Endothelial cell (in vitro differentiated cells): ENCODE measurements around the gene A3GALT2. TPM values are rescaled to one million over a fixed set of nuclear protein-coding genes. Genes with fewer than 3 reads are reported as not detected.
A peak's percentile ranks its signal among the peaks of the same experiment; 100 is the strongest.

Experiments used
- DNase-seq: peaks from one replicate; pipeline ENCODE4 v3.0.0; 2021; ENCODE audit warnings: low spot score
- H3K27ac Mint-ChIP-seq: one replicate; pipeline ENCODE4 v1.8.0; 2021; ENCODE audit warnings: mixed read lengths, inconsistent platforms; ENCODE audit not compliant: unreplicated experiment
- H3K27me3 Mint-ChIP-seq: one replicate; pipeline ENCODE4 v1.8.0; 2021; ENCODE audit warnings: mild to moderate bottlenecking, moderate library complexity, mixed read lengths, inconsistent platforms; ENCODE audit not compliant: unreplicated experiment
- H3K36me3 Mint-ChIP-seq: one replicate; pipeline ENCODE4 v1.8.0; 2021; ENCODE audit warnings: mild to moderate bottlenecking, low read depth, mixed read lengths, inconsistent platforms; ENCODE audit not compliant: unreplicated experiment
- H3K4me1 Mint-ChIP-seq: one replicate; pipeline ENCODE4 v1.8.0; 2021; ENCODE audit warnings: mild to moderate bottlenecking, mixed read lengths, inconsistent platforms; ENCODE audit not compliant: unreplicated experiment
- H3K4me3 Mint-ChIP-seq: one replicate; pipeline ENCODE4 v1.8.0; 2021; ENCODE audit warnings: mild to moderate bottlenecking, mixed read lengths, inconsistent platforms; ENCODE audit not compliant: unreplicated experiment
- H3K9me3 Mint-ChIP-seq: one replicate; pipeline ENCODE4 v1.8.0; 2021; ENCODE audit warnings: mixed read lengths, inconsistent platforms; ENCODE audit not compliant: unreplicated experiment
- total RNA-seq: library from RNA; stranded (reverse); fragmentation: NEBNext Ultra II Directional; extraction: Animal tissue kit (Norgen Biotek cat#: 25700); gene quantifications from one replicate; pipeline ENCODE4 v1.2.1, GENCODE V29; 2021; ENCODE audit not compliant: unreplicated experiment
- TF ChIP-seq, protein P1 (sequence below): fragments of 200-600 bp; sonication (generic); IDR thresholded peaks from one replicate; pipeline ENCODE4 v1.5.0; 2021; ENCODE audit warnings: antibody characterized with exemption; ENCODE audit not compliant: unreplicated experiment

A3GALT2 gene
- total RNA-seq, 1 donor from 2014 or later: not detected

DNA sequence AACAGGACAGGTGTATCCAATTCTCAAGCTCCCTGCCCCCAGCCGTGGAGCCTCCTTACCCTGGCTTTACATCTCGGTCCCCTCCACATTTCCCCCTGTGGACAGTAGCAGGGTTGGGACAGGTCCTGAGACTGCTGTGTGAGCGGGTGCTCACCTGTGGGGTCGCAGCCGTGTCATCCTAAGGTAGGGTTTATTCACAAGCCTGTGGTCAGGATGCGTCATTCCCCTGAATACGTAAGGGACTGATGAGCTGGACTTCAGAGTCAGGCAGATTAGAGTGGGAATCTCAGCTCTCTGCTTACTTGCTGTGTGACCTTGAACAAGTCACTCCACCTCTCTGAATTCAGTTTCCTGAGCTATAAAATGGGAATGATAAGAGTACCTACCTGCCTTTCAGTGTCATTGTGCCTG lies 46.9 kb downstream of the A3GALT2 start:
- H3K36me3 Mint-ChIP-seq: peaks cover 20% of the 10 kb centered on the region
- no peaks in the 10 kb centered on the region for H3K9me3 Mint-ChIP-seq
- no peak overlapping the region for H3K4me3 Mint-ChIP-seq
- no peak overlapping the region for H3K27ac Mint-ChIP-seq
- TF ChIP-seq, protein P1, sequence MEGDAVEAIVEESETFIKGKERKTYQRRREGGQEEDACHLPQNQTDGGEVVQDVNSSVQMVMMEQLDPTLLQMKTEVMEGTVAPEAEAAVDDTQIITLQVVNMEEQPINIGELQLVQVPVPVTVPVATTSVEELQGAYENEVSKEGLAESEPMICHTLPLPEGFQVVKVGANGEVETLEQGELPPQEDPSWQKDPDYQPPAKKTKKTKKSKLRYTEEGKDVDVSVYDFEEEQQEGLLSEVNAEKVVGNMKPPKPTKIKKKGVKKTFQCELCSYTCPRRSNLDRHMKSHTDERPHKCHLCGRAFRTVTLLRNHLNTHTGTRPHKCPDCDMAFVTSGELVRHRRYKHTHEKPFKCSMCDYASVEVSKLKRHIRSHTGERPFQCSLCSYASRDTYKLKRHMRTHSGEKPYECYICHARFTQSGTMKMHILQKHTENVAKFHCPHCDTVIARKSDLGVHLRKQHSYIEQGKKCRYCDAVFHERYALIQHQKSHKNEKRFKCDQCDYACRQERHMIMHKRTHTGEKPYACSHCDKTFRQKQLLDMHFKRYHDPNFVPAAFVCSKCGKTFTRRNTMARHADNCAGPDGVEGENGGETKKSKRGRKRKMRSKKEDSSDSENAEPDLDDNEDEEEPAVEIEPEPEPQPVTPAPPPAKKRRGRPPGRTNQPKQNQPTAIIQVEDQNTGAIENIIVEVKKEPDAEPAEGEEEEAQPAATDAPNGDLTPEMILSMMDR: no peak
- peaks cover 27% of the 10 kb centered on the region for H3K4me1 Mint-ChIP-seq
- peaks cover 6% of the 10 kb centered on the region for H3K27me3 Mint-ChIP-seq
- DNase-seq: no peak

DNA sequence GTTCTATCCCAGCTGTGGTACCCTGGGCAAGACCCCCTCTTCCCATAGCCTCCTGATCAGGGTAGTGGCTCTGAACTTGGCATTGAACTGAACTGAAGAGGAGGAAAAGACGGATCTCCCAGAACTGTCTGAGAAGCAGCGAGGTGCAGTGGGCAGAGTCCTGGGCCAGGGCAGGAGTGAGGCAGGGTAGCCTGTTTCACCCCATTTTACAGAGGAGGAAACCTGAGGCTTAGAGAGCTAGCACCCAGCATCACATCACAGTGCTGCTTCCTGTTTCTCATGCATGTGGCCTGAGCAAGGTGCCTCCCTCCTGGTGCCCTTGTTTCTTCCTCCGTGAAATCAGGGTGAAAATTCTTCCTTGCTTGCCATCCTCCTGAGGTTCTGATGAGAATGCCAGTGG lies 47.5 kb downstream of the A3GALT2 start:
- no peak for DNase-seq
- H3K36me3 Mint-ChIP-seq: peaks cover 20% of the 10 kb centered on the region
- H3K4me3 Mint-ChIP-seq: no peak overlapping the region
- H3K4me1 Mint-ChIP-seq: peaks cover 31% of the 10 kb centered on the region
- no peaks in the 10 kb centered on the region for H3K9me3 Mint-ChIP-seq
- H3K27me3 Mint-ChIP-seq: peaks cover 6% of the 10 kb centered on the region
- H3K27ac Mint-ChIP-seq: no peak overlapping the region
- TF ChIP-seq, protein P1: no peak

DNA sequence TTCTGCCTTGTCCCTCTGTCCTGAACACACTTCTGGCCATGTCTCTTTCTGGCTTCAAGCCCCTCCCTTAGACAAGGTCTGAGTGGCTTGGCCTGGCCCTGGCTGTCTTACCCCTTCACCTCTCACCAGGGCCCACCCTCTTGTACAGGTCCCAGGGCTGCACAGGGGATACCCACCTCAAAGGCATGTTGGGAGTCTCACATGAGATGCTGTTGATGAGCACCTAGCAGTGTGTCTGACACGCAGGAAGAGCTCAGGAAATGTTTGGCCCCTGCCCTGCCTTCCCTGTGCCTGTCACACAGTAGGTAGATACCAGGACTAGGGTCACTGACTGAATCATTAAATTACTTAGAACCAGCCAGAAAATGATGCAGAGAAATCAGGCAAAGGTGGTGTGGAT lies 48.0 kb downstream of the A3GALT2 start:
- peak overlapping the region; percentile 52 for H3K4me3 Mint-ChIP-seq
- TF ChIP-seq, protein P1: no peak
- peaks cover 6% of the 10 kb centered on the region for H3K27me3 Mint-ChIP-seq
- DNase-seq: no peak
- H3K36me3 Mint-ChIP-seq: peaks cover 20% of the 10 kb centered on the region
- peak overlapping the region; percentile 17 for H3K27ac Mint-ChIP-seq
- H3K9me3 Mint-ChIP-seq: no peaks in the 10 kb centered on the region
- H3K4me1 Mint-ChIP-seq: peaks cover 35% of the 10 kb centered on the region

DNA sequence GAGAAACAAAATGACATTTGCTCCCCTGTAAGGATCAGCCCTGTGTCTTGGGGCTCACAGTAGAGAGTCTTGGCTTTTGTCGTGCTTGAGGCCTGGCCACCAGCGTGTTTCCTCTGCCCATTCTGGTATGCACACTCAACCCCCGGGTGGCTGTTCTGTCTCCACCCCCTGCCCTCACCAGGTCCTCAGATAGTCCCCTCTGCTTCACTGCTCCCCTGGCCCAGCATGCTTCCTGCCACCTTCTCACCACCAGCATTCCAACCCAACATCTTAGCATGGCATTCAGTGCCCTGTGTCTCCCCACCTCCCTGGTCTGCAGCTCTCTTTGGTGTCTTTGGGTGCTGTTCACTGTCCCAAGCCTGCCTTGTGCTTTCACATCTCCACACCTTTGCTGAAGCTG lies 48.4 kb downstream of the A3GALT2 start:
- TF ChIP-seq, protein P1: no peak
- Mint-ChIP-seq H3K4me1 (peaks cover 40% of the 10 kb centered on the region), H3K27ac (peak overlapping the region; percentile 17)

DNA sequence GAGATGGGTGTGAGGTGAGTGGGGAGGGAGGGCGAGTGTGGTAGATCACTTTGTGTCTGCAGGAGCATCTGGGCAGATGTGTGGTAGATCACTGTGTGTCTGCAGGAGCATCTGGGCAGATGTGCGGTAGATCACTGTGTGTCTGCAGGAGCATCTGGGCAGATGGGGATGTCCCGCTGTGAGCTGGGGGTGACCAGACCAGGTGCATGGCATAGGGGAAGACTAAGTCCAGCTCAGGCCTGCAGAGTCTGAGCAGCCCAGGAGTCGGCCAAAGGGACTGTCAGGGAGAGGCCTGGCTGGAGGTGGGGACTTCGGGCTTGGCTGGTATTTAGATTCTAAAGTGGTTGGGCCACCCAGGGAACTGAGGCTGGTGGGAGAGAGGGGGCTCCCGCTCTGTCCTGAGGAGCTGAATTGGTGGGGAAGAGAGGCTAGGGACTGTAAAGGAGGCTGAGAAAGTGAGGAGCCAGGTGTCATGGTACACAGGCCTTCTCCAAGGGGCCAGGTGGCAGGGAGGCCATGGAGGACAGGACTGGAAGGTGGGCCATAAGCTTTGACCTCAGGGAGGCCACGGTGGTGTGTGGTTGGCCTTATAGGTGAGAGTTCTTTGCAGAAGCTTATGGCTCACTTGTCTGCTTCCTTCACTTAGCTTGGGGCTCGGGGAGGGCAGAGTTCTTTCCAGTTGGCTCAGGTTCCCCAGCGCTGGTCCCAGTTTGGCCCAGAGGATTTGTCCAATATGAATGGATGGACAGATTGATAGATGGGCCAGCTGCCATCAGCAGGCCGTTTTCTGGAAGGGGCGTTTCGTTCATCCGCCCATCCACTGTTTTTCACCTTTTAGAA lies 49.0 kb downstream of the A3GALT2 start:
- Mint-ChIP-seq H3K27me3 (peaks cover 6% of the 10 kb centered on the region), H3K27ac (no peak overlapping the region), H3K4me1 (peaks cover 41% of the 10 kb centered on the region)

More for the DNA sequence above, 48.4 kb downstream of the A3GALT2 start:
- H3K36me3 Mint-ChIP-seq: peaks cover 20% of the 10 kb centered on the region
- DNase-seq: no peak
- no peaks in the 10 kb centered on the region for H3K9me3 Mint-ChIP-seq
- H3K27me3 Mint-ChIP-seq: peaks cover 6% of the 10 kb centered on the region
- peak overlapping the region; percentile 52 for H3K4me3 Mint-ChIP-seq

More for the DNA sequence above, 49.0 kb downstream of the A3GALT2 start:
- DNase-seq: no peak
- H3K9me3 Mint-ChIP-seq: no peaks in the 10 kb centered on the region
- H3K4me3 Mint-ChIP-seq: peak overlapping the region; percentile 43
- H3K36me3 Mint-ChIP-seq: peaks cover 13% of the 10 kb centered on the region
- TF ChIP-seq, protein P1: no peak
